Fibroblast of mammary gland (primary cell): ENCODE data around the gene RLF.

Experiments
- DNase-seq: peaks from one replicate; pipeline ENCODE4 v3.0.0-alpha.2; 2010; ENCODE audit warnings: low read depth
- H3K4me3 ChIP-seq: 2 replicates; pipeline ENCODE4 v1.5.1; 2011; ENCODE audit warnings: low read depth, mild to moderate bottlenecking, low read length, moderate library complexity; ENCODE audit not compliant: control insufficient read depth
- TF ChIP-seq, protein P1 (sequence below): conservative IDR thresholded peaks from 2 replicates; pipeline ENCODE4 v1.5.1; 2011; ENCODE audit warnings: low read depth, low read length, inconsistent platforms; ENCODE audit not compliant: control insufficient read depth, insufficient read depth

The RLF gene

DNA sequence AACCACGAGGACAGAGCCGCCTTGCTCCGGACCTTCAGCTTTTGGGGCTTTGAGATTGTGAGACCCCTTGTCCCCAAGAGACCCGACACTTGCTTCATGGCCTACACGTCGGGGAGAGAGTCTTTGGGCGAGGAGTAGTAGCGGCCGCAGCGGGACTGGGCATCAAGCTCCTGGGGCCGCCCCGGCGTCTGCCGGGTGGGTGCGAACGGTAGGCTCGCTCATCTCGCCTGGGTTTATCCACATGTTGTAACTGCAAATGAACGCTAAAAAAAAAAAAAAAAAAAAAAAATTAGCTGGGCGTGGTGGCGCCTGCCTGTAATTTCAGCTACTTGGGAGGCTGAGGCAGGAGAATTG, 27.9 kb upstream of the RLF start:
- DNase-seq = no peak
- TF ChIP-seq, protein P1, sequence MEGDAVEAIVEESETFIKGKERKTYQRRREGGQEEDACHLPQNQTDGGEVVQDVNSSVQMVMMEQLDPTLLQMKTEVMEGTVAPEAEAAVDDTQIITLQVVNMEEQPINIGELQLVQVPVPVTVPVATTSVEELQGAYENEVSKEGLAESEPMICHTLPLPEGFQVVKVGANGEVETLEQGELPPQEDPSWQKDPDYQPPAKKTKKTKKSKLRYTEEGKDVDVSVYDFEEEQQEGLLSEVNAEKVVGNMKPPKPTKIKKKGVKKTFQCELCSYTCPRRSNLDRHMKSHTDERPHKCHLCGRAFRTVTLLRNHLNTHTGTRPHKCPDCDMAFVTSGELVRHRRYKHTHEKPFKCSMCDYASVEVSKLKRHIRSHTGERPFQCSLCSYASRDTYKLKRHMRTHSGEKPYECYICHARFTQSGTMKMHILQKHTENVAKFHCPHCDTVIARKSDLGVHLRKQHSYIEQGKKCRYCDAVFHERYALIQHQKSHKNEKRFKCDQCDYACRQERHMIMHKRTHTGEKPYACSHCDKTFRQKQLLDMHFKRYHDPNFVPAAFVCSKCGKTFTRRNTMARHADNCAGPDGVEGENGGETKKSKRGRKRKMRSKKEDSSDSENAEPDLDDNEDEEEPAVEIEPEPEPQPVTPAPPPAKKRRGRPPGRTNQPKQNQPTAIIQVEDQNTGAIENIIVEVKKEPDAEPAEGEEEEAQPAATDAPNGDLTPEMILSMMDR = no peak
- H3K4me3 ChIP-seq = no peak overlapping the region

DNA sequence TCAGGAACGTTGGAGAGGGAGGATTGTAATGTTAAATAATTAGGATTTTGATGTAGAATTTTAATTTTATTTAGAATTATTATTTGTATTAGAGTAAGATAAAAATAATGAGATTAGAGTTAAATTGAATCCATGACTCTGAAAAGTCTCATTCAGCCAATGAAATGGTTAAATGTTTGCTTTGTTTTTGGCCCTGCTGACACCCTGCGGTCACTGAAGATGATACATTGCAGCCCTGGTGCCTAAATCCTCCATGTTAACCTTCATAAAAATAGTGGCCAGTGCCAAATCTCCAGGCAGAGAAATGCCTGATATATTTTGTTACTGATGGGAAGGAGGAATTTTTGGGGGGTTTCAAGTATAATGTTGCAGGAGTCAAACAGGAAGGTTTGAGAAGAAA, 27.3 kb upstream of the RLF start:
- H3K4me3 ChIP-seq = no peak overlapping the region
- DNase-seq = no peak
- TF ChIP-seq, protein P1 = no peak

DNA sequence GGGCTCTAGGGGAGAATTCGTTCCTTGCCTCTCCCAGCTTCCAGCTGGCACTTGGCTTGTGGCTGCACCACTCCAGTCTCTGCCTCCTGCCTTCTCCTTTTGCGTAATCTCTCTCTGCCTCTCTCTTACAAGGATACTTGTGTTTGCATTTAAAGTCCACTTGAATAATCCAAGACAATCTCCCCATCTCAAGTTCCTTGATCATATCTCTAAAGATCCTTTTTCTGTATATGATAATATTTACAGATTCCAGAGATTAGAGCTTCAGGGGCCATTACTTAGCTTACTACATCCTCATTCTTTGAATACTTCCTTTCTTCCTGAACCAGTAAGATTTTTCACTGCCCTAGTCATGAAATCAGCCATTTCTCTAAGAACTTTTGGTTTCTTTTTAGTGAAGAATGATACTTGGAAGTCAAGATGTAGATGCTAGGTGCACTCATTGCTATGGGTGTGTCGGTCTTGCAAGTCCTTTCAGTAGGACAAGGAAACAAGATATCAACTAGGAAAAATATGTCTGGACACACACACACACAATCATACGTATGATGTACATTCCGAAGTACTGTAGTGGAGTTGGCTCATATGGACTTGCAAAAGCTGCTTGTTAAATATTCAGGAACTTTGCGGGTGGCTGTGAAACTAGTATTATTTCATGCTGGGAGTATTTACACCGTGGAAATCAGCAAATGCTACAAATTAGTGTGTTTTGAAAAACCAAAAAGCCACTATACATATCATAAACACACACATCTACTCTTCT, 20.8 kb upstream of the RLF start:
- DNase-seq = no peak
- TF ChIP-seq, protein P1 = no peak
- H3K4me3 ChIP-seq = no peak overlapping the region

DNA sequence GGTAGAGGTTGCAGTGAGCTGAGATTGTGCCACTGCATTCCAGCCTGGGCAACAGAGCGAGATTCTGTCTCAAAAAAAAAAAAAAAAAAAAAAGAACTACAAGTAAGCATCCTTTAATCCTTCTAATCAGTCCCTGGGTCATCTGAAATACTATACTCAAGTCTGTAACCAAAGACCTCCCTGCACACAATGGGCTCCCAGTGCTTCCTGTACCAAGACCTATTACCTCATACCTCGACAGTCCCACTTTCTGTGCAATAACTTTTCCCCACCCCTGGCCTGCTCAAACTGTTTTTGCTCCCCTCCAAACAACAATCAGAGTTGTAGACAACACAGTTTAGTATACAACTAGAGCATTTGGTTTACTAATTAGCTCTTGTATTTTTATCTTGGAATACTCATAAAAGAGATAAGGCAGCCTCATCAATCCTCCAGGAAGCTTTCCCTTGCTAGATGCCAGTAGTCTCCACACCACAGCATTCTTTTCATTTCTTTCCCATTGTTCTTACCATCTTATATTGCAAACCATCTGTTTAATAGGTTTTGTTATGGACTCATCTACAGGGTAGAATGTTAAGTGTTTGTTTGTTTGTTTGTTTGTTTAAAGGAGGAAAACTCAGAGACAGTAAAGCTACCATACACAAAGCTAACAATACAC, 19.2 kb upstream of the RLF start:
- TF ChIP-seq, protein P1 = no peak
- no peak overlapping the region for H3K4me3 ChIP-seq
- DNase-seq = no peak

DNA sequence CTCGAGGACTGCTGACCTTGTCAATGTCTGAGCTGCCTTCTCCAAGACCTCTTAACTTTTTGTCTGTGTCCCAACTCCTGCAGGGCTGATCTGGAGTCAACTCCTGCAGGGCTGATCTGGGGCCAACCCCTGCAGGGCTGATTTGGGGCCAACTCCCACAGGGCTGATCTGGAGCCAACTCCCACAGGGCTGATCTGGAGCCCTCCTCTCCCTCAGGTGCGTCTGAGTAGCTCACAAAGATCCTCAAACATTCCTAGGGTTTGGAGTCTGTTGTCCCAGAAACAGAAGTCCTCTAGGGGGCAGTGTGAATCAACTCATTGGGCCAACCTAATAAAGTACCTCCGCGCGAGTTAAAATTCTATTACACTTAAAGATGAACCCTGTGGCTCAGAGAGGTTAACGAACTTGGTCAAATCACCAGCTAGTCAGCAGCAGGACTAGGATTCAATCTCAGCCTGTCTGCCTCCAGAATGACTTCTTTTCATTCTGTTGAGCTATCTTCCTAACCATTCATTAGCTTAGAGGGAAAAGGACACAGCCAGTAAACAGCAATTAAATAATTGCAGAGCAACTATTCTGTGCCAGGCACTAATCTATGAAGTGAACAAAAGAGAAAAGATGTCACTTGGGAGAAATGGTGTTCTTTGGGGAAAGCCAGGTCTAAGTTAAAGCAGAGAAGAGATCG, 17.2 kb upstream of the RLF start:
- TF ChIP-seq, protein P1 = peak; percentile 83
- no peak overlapping the region for H3K4me3 ChIP-seq
- DNase-seq = peak; percentile 73

DNA sequence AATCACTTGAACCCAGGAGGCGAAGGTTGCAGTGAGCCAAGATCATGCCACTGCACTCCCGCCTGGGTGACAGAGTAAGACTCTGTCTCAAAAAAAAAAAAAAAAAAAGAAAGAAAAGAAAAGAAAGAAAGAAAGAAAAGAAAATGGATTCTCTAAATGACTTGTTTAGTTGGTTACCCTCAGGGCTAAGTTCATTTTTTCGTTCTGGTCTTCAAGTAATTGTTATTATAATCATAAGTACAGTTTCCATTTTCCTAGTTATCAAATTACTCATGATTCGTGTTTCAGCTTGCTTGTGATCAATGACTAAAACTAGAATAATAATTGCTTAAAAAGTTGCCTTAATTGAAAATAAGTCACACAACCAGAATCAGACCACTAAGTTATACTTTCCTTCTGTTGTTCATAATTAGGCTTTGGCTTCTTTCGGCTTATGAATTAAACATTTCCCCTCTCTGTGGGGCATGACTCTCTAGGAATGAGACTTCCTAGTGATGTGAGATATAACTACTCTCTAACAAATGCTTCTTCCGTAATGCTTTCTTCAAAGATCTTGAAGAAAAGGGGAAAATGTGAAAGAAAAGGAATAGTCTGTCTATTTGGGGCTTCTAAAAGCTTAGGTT, 9.6 kb upstream of the RLF start:
- no peak overlapping the region for H3K4me3 ChIP-seq
- TF ChIP-seq, protein P1 = no peak
- DNase-seq = no peak
